H1 (cell line): ENCODE results near the gene RSF1. TPM values are rescaled to one million over a fixed set of nuclear protein-coding genes. Genes with fewer than 3 reads are reported as not detected.

ENCODE experiments used
- CTCF ChIA-PET: fragments of 300-600 bp; sonication (Branson Sonifier 250); formaldehyde crosslinking; loops from one replicate; lab custom pipeline; 2021; ENCODE audit not compliant: partially characterized antibody; lab: Charles Lee
- POLR2A ChIA-PET: fragments of 300-600 bp; sonication (Branson Sonifier 250); formaldehyde crosslinking; loops from one replicate; lab custom pipeline; 2021; ENCODE audit warnings: inconsistent platforms; ENCODE audit not compliant: partially characterized antibody; lab: Charles Lee
- DNase-seq, 2 experiments: peaks; one replicate each; pipeline versions ENCODE4 v3.0.0 to v3.0.0-alpha.2; 2010 to 2022; ENCODE audit warnings: low spot score in 2 of 2, low read depth in 1 of 2, mixed read lengths in 1 of 2
- FAIRE-seq: peaks from 2 replicates; lab custom pipeline; 2011; peaks lifted over from hg19 to GRCh38; lab: Jason Lieb, UNC
- H2AFZ ChIP-seq: 2 replicates; pipeline ENCODE4 v1.8.1; 2012; ENCODE audit warnings: low read length, inconsistent platforms
- H2AK5ac ChIP-seq: 2 replicates; pipeline ENCODE4 v1.6.1; 2013; ENCODE audit warnings: low read depth, low read length
- H2BK120ac ChIP-seq: replicated peaks from 2 replicates; pipeline ENCODE3; 2013; ENCODE audit warnings: low read depth, low read length, inconsistent platforms
- H2BK12ac ChIP-seq: 2 replicates; pipeline ENCODE4 v1.6.1; 2013; ENCODE audit warnings: low read depth, low read length
- H2BK15ac ChIP-seq: 2 replicates; pipeline ENCODE4 v1.6.1; 2013; ENCODE audit warnings: low read length
- H2BK20ac ChIP-seq: 2 replicates; pipeline ENCODE4 v1.6.1; 2013; ENCODE audit warnings: low read length
- H2BK5ac ChIP-seq: 2 replicates; pipeline ENCODE4 v1.6.1; 2013; ENCODE audit warnings: low read depth, low read length
- H3K14ac ChIP-seq: 2 replicates; pipeline ENCODE4 v1.6.1; 2013; ENCODE audit warnings: inconsistent platforms; ENCODE audit not compliant: insufficient read length
- H3K18ac ChIP-seq: 2 replicates; pipeline ENCODE4 v1.6.1; 2013; ENCODE audit warnings: low read length; ENCODE audit errors: extremely low read depth
- H3K23ac ChIP-seq: 2 replicates; pipeline ENCODE4 v1.6.1; 2013; ENCODE audit warnings: inconsistent platforms; ENCODE audit not compliant: insufficient read length
- H3K23me2 ChIP-seq: 2 replicates; pipeline ENCODE4 v1.6.1; 2013; ENCODE audit warnings: low read depth, low read length
- H3K27ac ChIP-seq: 2 replicates; pipeline ENCODE4 v1.6.1; 2011; ENCODE audit warnings: low read depth, low read length, inconsistent platforms
- H3K27me3 ChIP-seq, 4 experiments: replicated peaks in 1 of 4; 1 replicate in 1 of 4; 2 replicates in 3 of 4; pipeline versions ENCODE4 v1.6.1 to v1.8.1; 2011 to 2013; ENCODE audit warnings: low read length in 3 of 4, mild to moderate bottlenecking in 3 of 4, inconsistent platforms in 2 of 4, mixed read lengths in 2 of 4, moderate library complexity in 1 of 4; ENCODE audit not compliant: control insufficient read depth in 3 of 4, insufficient read depth in 3 of 4; ENCODE audit errors: extremely low read depth in 1 of 4
- H3K36me3 ChIP-seq, 4 experiments: 2 replicates each; pipeline versions ENCODE4 v1.6.1 to v1.8.1; 2011 to 2013; ENCODE audit warnings: mild to moderate bottlenecking in 4 of 4, low read length in 3 of 4, moderate library complexity in 2 of 4, control low read depth in 1 of 4, inconsistent platforms in 1 of 4; ENCODE audit not compliant: insufficient read depth in 4 of 4, control insufficient read depth in 2 of 4
- H3K4ac ChIP-seq: replicated peaks from 2 replicates; pipeline ENCODE3; 2013; ENCODE audit warnings: low read length, low read depth, mixed read lengths, inconsistent platforms; ENCODE audit not compliant: insufficient read length
- H3K4me1 ChIP-seq, 4 experiments: replicated peaks in 1 of 4; 1 replicate in 1 of 4; 2 replicates in 3 of 4; pipeline versions ENCODE4 v1.6.1 to v1.8.1; 2011 to 2013; ENCODE audit warnings: low read length in 3 of 4, inconsistent platforms in 2 of 4, mixed read lengths in 1 of 4; ENCODE audit not compliant: insufficient read depth in 4 of 4, control insufficient read depth in 3 of 4
- H3K4me2 ChIP-seq, 2 experiments: 2 replicates each; pipeline versions ENCODE4 v1.6.1 to v1.8.1; 2011 to 2013; ENCODE audit warnings: low read depth in 2 of 2, low read length in 2 of 2, control low read depth in 1 of 2, inconsistent platforms in 1 of 2, mild to moderate bottlenecking in 1 of 2; ENCODE audit not compliant: insufficient read depth in 1 of 2
- H3K4me3 ChIP-seq, 4 experiments: fragments of 200-600, 300-600 bp in 1 of 4; sonication (generic), shearing (Covaris generic), sonication (Bioruptor Twin) in 1 of 4; 2 replicates each; pipeline versions ENCODE4 v1.5.1 to v1.8.1; 2011 to 2016; ENCODE audit warnings: low read length in 4 of 4, low read depth in 3 of 4, control low read depth in 2 of 4, inconsistent platforms in 2 of 4, mild to moderate bottlenecking in 2 of 4, mixed read lengths in 1 of 4, moderate library complexity in 1 of 4; ENCODE audit not compliant: insufficient read depth in 2 of 4; ENCODE audit errors: extremely low read depth in 1 of 4
- H3K56ac ChIP-seq: replicated peaks from 2 replicates; pipeline ENCODE3; 2013; ENCODE audit warnings: low read depth, mild to moderate bottlenecking, mixed read lengths, low read length, inconsistent platforms; ENCODE audit not compliant: insufficient read length
- H3K79me1 ChIP-seq: 2 replicates; pipeline ENCODE4 v1.6.1; 2013; ENCODE audit warnings: low read depth, low read length, control low read depth
- H3K79me2 ChIP-seq, 2 experiments: 2 replicates each; pipeline versions ENCODE4 v1.6.1 to v1.8.1; 2012 to 2013; ENCODE audit warnings: low read length in 2 of 2, mild to moderate bottlenecking in 2 of 2, inconsistent platforms in 1 of 2; ENCODE audit not compliant: insufficient read depth in 2 of 2, control insufficient read depth in 1 of 2
- H3K9ac ChIP-seq, 4 experiments: replicated peaks in 1 of 4; 1 replicate in 1 of 4; 2 replicates in 3 of 4; pipeline versions ENCODE4 v1.6.1 to v1.8.1; 2011 to 2013; ENCODE audit warnings: low read depth in 3 of 4, low read length in 3 of 4, control low read depth in 2 of 4, mild to moderate bottlenecking in 2 of 4, moderate library complexity in 2 of 4, inconsistent platforms in 1 of 4; ENCODE audit errors: extremely low read depth in 1 of 4
- H3K9me3 ChIP-seq, 2 experiments: 2 replicates each; pipeline versions ENCODE4 v1.6.1 to v1.8.1; 2012 to 2013; ENCODE audit warnings: mild to moderate bottlenecking in 2 of 2, moderate library complexity in 2 of 2, control low read depth in 1 of 2, inconsistent platforms in 1 of 2, low read depth in 1 of 2, low read length in 1 of 2, mixed read lengths in 1 of 2; ENCODE audit not compliant: insufficient read depth in 2 of 2
- H4K20me1 ChIP-seq, 2 experiments: replicated peaks in 1 of 2; 2 replicates each; pipeline versions ENCODE3 to v1.8.1; 2011 to 2013; ENCODE audit warnings: inconsistent platforms in 2 of 2, low read length in 2 of 2, mild to moderate bottlenecking in 1 of 2; ENCODE audit not compliant: insufficient read depth in 2 of 2, control insufficient read depth in 1 of 2
- H4K5ac ChIP-seq: 2 replicates; pipeline ENCODE4 v1.6.1; 2013; ENCODE audit warnings: low read length, low read depth, mixed read lengths, inconsistent platforms; ENCODE audit not compliant: insufficient read length
- H4K8ac ChIP-seq: 2 replicates; pipeline ENCODE4 v1.8.0; 2013; ENCODE audit warnings: mild to moderate bottlenecking, moderate library complexity, low read length, inconsistent platforms; ENCODE audit not compliant: insufficient read depth; ENCODE audit errors: extremely low read depth
- H4K91ac ChIP-seq: replicated peaks from 2 replicates; pipeline ENCODE3; 2013; ENCODE audit warnings: low read length, mixed read lengths, inconsistent platforms; ENCODE audit not compliant: insufficient read length
- ASH2L ChIP-seq: fragments of 200-600, 300-600 bp; sonication (generic); IDR thresholded peaks from one replicate; pipeline ENCODE4 v1.7.1; 2017; ENCODE audit warnings: low read length
- BACH1 ChIP-seq: IDR thresholded peaks from 2 replicates; pipeline ENCODE4 v1.6.1; 2012; ENCODE audit warnings: low read length, improper control_type of control experiment
- BRCA1 ChIP-seq: IDR thresholded peaks from 2 replicates; pipeline ENCODE4 v1.6.1; 2012; ENCODE audit warnings: low read depth, low read length, improper control_type of control experiment
- CHD1 ChIP-seq: IDR thresholded peaks from 2 replicates; pipeline ENCODE4 v1.6.1; 2012; ENCODE audit warnings: low read depth, low read length, improper control_type of control experiment
- CREB1 ChIP-seq: IDR thresholded peaks from 2 replicates; pipeline ENCODE4 v1.6.1; 2012; ENCODE audit warnings: inconsistent platforms
- CTCF ChIP-seq, 3 experiments: IDR thresholded peaks; 1 replicate in 2 of 3; 2 replicates in 1 of 3; pipeline versions ENCODE4 v1.5.1 to v1.6.1; 2011; ENCODE audit warnings: low read length in 3 of 3, mild to moderate bottlenecking in 3 of 3, inconsistent platforms in 2 of 3, low read depth in 1 of 3, moderate library complexity in 1 of 3; ENCODE audit not compliant: insufficient read depth in 1 of 3; ENCODE audit errors: control extremely low read depth in 1 of 3
- HDAC6 ChIP-seq: IDR thresholded peaks from one replicate; pipeline ENCODE4 v1.7.1; 2012; ENCODE audit warnings: low read depth, mild to moderate bottlenecking, inconsistent platforms, low read length, moderate library complexity
- KDM1A ChIP-seq: fragments of 200-600, 300-600 bp; sonication (generic); IDR thresholded peaks from 2 replicates; pipeline ENCODE4 v1.7.1; 2016; ENCODE audit warnings: mild to moderate bottlenecking, low read length, borderline replicate concordance
- KDM5A ChIP-seq: fragments of 200-600 bp; IDR thresholded peaks from 2 replicates; pipeline ENCODE4 v1.7.1; 2012; ENCODE audit warnings: mild to moderate bottlenecking, low read length, inconsistent platforms, mixed read lengths
- PHF8 ChIP-seq: fragments of 200-600 bp; sonication (generic); conservative IDR thresholded peaks from 2 replicates; pipeline ENCODE4 v1.7.1; 2012; ENCODE audit warnings: low read depth, mild to moderate bottlenecking, inconsistent platforms, low read length, moderate library complexity
- POLR2AphosphoS5 ChIP-seq: IDR thresholded peaks from 2 replicates; pipeline ENCODE4 v1.6.1; 2011; ENCODE audit warnings: low read depth, low read length
- POU5F1 ChIP-seq: IDR thresholded peaks from 2 replicates; pipeline ENCODE4 v1.6.1; 2011; ENCODE audit warnings: low read depth, mild to moderate bottlenecking, low read length, moderate library complexity
- TAF7 ChIP-seq: optimal IDR thresholded peaks from 2 replicates; pipeline ENCODE3; 2011; ENCODE audit warnings: low read depth, mild to moderate bottlenecking, inconsistent platforms, low read length, moderate library complexity, borderline replicate concordance
- YY1 ChIP-seq: IDR thresholded peaks from 2 replicates; pipeline ENCODE4 v1.6.1; 2011; ENCODE audit warnings: low read depth, mild to moderate bottlenecking, low read length
- polyA plus RNA-seq, 7 experiments: library from polyadenylated mRNA; depleted of rRNA in 3 of 7; stranded (reverse) in 5 of 7; unstranded in 2 of 7; fragments of >200 nt in 5 of 7; fragments of 200-250 nt in 2 of 7; gene quantifications; 1 replicate in 5 of 7; 2 replicates in 1 of 7; 4 replicates in 1 of 7; pipeline versions ENCODE4 v1.2.1 to v1.2.3, GENCODE V29; 2011 to 2013; ENCODE audit warnings: missing spikeins in 2 of 7, mixed read lengths in 2 of 7
- total RNA-seq: library from RNA; stranded (reverse); fragmentation: NEBNext Ultra II Directional; extraction: Animal tissue kit (Norgen Biotek cat#: 25700); gene quantifications from 2 replicates; pipeline ENCODE4 v1.2.1, GENCODE V29; 2021

Gene RSF1
- total and polyA plus RNA-seq, 2 of the 8 experiments (the other 6 are each of a cell fraction or from before 2014, with no cell fraction given), result 17.8 to 87.9 TPM

- Histone ChIP-seq H3K56ac (no peak overlapping the region), H3K27me3 (no peaks in the 10 kb centered on the region), H2BK12ac (no peak overlapping the region), H2AK5ac (no peak overlapping the region), H4K5ac (no peak overlapping the region), H3K9me3 (no peaks in the 10 kb centered on the region), H2BK15ac (no peak overlapping the region), H2AFZ (no peak overlapping the region), H3K4me2 (no peak overlapping the region), H3K4ac (no peak overlapping the region), H2BK20ac (no peak overlapping the region), H4K91ac (no peak overlapping the region), H3K79me1 (peaks cover 2% of the 10 kb centered on the region; the same call in 1 of the 2 replicates), H3K23me2 (peaks cover 2% of the 10 kb centered on the region; the same call in 1 of the 2 replicates), H3K79me2 (peaks cover 4 to 94% of the 10 kb centered on the region in 2 experiments; a peak in 3 of 4 replicates), H4K8ac (no peak overlapping the region), H3K14ac (no peak overlapping the region), H3K18ac (no peak overlapping the region), H3K23ac (no peak overlapping the region), H3K4me3 (no peak overlapping the region), H2BK5ac (no peak overlapping the region), H2BK120ac (no peak overlapping the region), H3K9ac (no peak overlapping the region), H3K36me3 (no peaks in the 10 kb centered on the region), H4K20me1 (peaks cover 4 to 5% of the 10 kb centered on the region in 2 experiments), H3K4me1 (no peaks in the 10 kb centered on the region; a peak in 1 of 7 replicates), H3K27ac (no peak overlapping the region)
- POLR2A ChIA-PET, result no interaction called here
- CTCF ChIA-PET, result no interaction called here
- DNase-seq (no peak), FAIRE-seq (no peak)
- TF ChIP-seq BRCA1 (no peak), ASH2L (no peak), POU5F1 (no peak), CREB1 (no peak), YY1 (no peak), KDM1A (no peak), PHF8 (no peak), HDAC6 (no peak), POLR2AphosphoS5 (no peak), BACH1 (no peak), KDM5A (no peak), TAF7 (no peak), CHD1 (no peak), CTCF (IDR thresholded peaks at IDR 0.05; ENCODE audit: control extremely low read depth in 1 of 3, insufficient read depth in 1 of 3, low read depth in 1 of 3, low read length in 3 of 3) (no peak)
Observed at GRCh38 chr11:77770629-77771028, 49.9 kb downstream of the RSF1 start.
